Measurements from ENCODE around the gene RNF187.

GRCh38 chr1:228460821-228461220 lies 26.4 kb upstream of the RNF187 start:
- TF ChIP-seq CTCF (conservative IDR thresholded peaks at IDR 0.05; ENCODE audit: low read length) (no peak), EZH2phosphoT487 (IDR thresholded peaks at IDR 0.05; ENCODE audit: borderline replicate concordance, low read depth, low read length) (no peak)
